PC-3 (cell line): Measurements from ENCODE around the gene PIGT.

ENCODE experiments used
- EZH2 ChIP-seq: fragments of 300-600 bp; sonication (generic); IDR thresholded peaks from one replicate; pipeline ENCODE4 v1.6.1; 2017; ENCODE audit warnings: antibody characterized with exemption, mild to moderate bottlenecking, low read length; ENCODE audit not compliant: unreplicated experiment
- TF ChIP-seq, protein P1 (sequence below): fragments of 300-600 bp; sonication (generic); conservative IDR thresholded peaks from 2 replicates; pipeline ENCODE4 v1.5.1; 2017; ENCODE audit warnings: antibody characterized with exemption, low read depth, mild to moderate bottlenecking, low read length

DNA sequence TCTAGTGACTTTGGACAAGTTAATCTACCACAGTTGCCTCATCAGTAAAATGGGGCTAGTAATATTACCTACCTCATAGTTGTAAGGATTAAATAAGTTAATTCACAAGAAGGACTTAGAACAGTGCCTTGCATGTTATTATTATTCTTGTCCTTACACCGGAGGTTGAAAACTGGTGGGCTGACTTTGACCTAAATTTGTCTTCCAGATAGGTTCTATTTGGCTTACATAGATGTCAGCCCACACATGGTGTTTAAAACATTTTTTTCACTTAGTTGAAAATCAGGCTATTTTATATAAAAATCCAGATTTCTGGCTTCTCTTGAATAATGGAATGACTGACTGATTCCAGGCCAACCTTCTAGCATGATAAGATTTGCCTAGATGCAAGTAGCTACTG lies 49.7 kb upstream of the PIGT start:
- TF ChIP-seq EZH2 = no peak
- TF ChIP-seq, protein P1, sequence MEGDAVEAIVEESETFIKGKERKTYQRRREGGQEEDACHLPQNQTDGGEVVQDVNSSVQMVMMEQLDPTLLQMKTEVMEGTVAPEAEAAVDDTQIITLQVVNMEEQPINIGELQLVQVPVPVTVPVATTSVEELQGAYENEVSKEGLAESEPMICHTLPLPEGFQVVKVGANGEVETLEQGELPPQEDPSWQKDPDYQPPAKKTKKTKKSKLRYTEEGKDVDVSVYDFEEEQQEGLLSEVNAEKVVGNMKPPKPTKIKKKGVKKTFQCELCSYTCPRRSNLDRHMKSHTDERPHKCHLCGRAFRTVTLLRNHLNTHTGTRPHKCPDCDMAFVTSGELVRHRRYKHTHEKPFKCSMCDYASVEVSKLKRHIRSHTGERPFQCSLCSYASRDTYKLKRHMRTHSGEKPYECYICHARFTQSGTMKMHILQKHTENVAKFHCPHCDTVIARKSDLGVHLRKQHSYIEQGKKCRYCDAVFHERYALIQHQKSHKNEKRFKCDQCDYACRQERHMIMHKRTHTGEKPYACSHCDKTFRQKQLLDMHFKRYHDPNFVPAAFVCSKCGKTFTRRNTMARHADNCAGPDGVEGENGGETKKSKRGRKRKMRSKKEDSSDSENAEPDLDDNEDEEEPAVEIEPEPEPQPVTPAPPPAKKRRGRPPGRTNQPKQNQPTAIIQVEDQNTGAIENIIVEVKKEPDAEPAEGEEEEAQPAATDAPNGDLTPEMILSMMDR = no peak
